HCT116 (cell line): ENCODE measurements around the gene KCNH2. TPM values are rescaled to one million over a fixed set of nuclear protein-coding genes. Genes with fewer than 3 reads are reported as not detected.

Experiments
- ATAC-seq: fragments of 200-7000 bp; cut with Tn5 transposase; 2 replicates; pipeline ENCODE4 v1.9.1; 2020; ENCODE audit warnings: mild to moderate bottlenecking, moderate library complexity
- BruUV-seq: library from RNA; stranded (reverse); fragments of 400-500 nt; replicated peaks from 2 replicates; lab custom pipeline; 2021; lab: Mats Ljungman, UMichigan
- CTCF ChIA-PET: fragments of 300-600 bp; sonication (Branson Sonifier 250); formaldehyde crosslinking; loops from one replicate; lab custom pipeline; 2021; ENCODE audit warnings: antibody characterized with exemption; lab: Charles Lee
- POLR2A ChIA-PET: fragments of 300-600, 350-600 bp; sonication (Branson Sonifier 250); formaldehyde crosslinking; loops from one replicate; lab custom pipeline; 2021; ENCODE audit warnings: antibody characterized with exemption; lab: Charles Lee
- RAD21 ChIA-PET, 2 experiments: fragments of 300-600 bp; sonication (Branson Sonifier 250); formaldehyde crosslinking; loops; one replicate each; lab custom pipeline; 2023; ENCODE audit warnings: low total read pairs in 2 of 2; ENCODE audit not compliant: uncharacterized antibody in 2 of 2, unreplicated experiment in 2 of 2, low non-redundant PET in 1 of 2; lab: Charles Lee
- DNase-seq: peaks from one replicate; pipeline ENCODE4 v3.0.0-alpha.2; 2010; ENCODE audit warnings: low read depth, low spot score
- H2AFZ ChIP-seq: fragments of 200-600 bp; shearing (Covaris generic), sonication (generic); 2 replicates; pipeline ENCODE4 v1.6.1; 2017; ENCODE audit warnings: low read depth, mixed run types, mixed read lengths, antibody characterized with exemption, low read length; ENCODE audit not compliant: poor library complexity, severe bottlenecking
- H3K27ac ChIP-seq: 2 replicates; pipeline ENCODE4 v1.5.1; 2012; ENCODE audit warnings: low read depth, low read length
- H3K27me3 ChIP-seq: fragments of 200-600 bp; sonication (generic); 2 replicates; pipeline ENCODE4 v1.6.1; 2016; ENCODE audit warnings: mixed run types, low read length, mixed read lengths; ENCODE audit not compliant: insufficient read depth
- H3K36me3 ChIP-seq, 2 experiments: fragments of 200-500 bp in 1 of 2; fragments of 200-600 bp in 1 of 2; sonication (Bioruptor generic) in 1 of 2; sonication (generic) in 1 of 2; 2 replicates each; pipeline versions ENCODE4 v1.5.1 to v1.6.1; 2014 to 2016; ENCODE audit warnings: low read length in 2 of 2, inconsistent platforms in 1 of 2, mixed read lengths in 1 of 2, mixed run types in 1 of 2; ENCODE audit not compliant: insufficient read depth in 2 of 2, control insufficient read depth in 1 of 2
- H3K4me1 ChIP-seq, 2 experiments: fragments of 200-600 bp in 1 of 2; sonication (generic) in 1 of 2; 2 replicates each; pipeline versions ENCODE4 v1.5.1 to v1.6.1; 2012 to 2017; ENCODE audit warnings: low read length in 2 of 2, inconsistent platforms in 1 of 2, mild to moderate bottlenecking in 1 of 2, mixed read lengths in 1 of 2, mixed run types in 1 of 2, moderate library complexity in 1 of 2; ENCODE audit not compliant: insufficient read depth in 2 of 2, control insufficient read depth in 1 of 2
- H3K4me2 ChIP-seq: fragments of 200-600 bp; sonication (generic); 2 replicates; pipeline ENCODE4 v1.6.1; 2017; ENCODE audit warnings: mixed run types, low read length, mixed read lengths
- H3K4me3 ChIP-seq, 2 experiments: fragments of 200-600 bp in 1 of 2; sonication (generic) in 1 of 2; replicated peaks in 1 of 2; 2 replicates each; pipeline ENCODE4 v1.5.1; 2011 to 2016; ENCODE audit warnings: low read length in 2 of 2, control low read depth in 1 of 2, low read depth in 1 of 2, mild to moderate bottlenecking in 1 of 2, mixed read lengths in 1 of 2, mixed run types in 1 of 2
- H3K79me2 ChIP-seq: fragments of 200-600 bp; sonication (generic); 2 replicates; pipeline ENCODE4 v1.6.1; 2017; ENCODE audit warnings: mild to moderate bottlenecking, mixed run types, low read length, moderate library complexity, mixed read lengths; ENCODE audit not compliant: insufficient read depth
- H3K9ac ChIP-seq: fragments of 200-600 bp; sonication (generic); 2 replicates; pipeline ENCODE4 v1.6.1; 2016; ENCODE audit warnings: low read length, mixed read lengths
- H3K9me2 ChIP-seq: fragments of 200-600 bp; sonication (generic), shearing (Covaris generic); 2 replicates; pipeline ENCODE4 v1.6.1; 2017; ENCODE audit warnings: mixed run types, mild to moderate bottlenecking, moderate library complexity; ENCODE audit not compliant: insufficient read depth
- H3K9me3 ChIP-seq, 2 experiments: fragments of 200-500 bp in 1 of 2; fragments of 200-600 bp in 1 of 2; sonication (Bioruptor generic) in 1 of 2; sonication (generic) in 1 of 2; 2 replicates each; pipeline ENCODE4 v1.6.1; 2014 to 2017; ENCODE audit warnings: low read length in 2 of 2, mixed read lengths in 2 of 2, inconsistent platforms in 1 of 2, low read depth in 1 of 2, mild to moderate bottlenecking in 1 of 2, mixed run types in 1 of 2, moderate library complexity in 1 of 2; ENCODE audit not compliant: control insufficient read depth in 1 of 2, insufficient read depth in 1 of 2
- H4K20me1 ChIP-seq: fragments of 200-600 bp; sonication (generic), shearing (Covaris generic); 2 replicates; pipeline ENCODE4 v1.6.1; 2017; ENCODE audit warnings: mixed run types, mild to moderate bottlenecking, moderate library complexity; ENCODE audit not compliant: insufficient read depth
- CBX3 ChIP-seq: IDR thresholded peaks from 2 replicates; pipeline ENCODE4 v1.6.1; 2012; ENCODE audit warnings: low read depth
- CEBPB ChIP-seq: IDR thresholded peaks from 2 replicates; pipeline ENCODE4 v1.6.1; 2012; ENCODE audit warnings: low read depth
- CTCF ChIP-seq, 3 experiments: fragments of 200-600 bp in 1 of 3; sonication (generic) in 1 of 3; IDR thresholded peaks in 2 of 3; conservative IDR thresholded peaks in 1 of 3; 2 replicates each; pipeline ENCODE4 v1.5.1; 2012 to 2017; ENCODE audit warnings: low read depth in 2 of 3, low read length in 2 of 3, antibody characterized with exemption in 1 of 3, borderline replicate concordance in 1 of 3, control low read depth in 1 of 3, mild to moderate bottlenecking in 1 of 3, mixed read lengths in 1 of 3, mixed run types in 1 of 3, moderate library complexity in 1 of 3; ENCODE audit not compliant: insufficient read depth in 1 of 3
- EGR1 ChIP-seq: IDR thresholded peaks from 2 replicates; pipeline ENCODE4 v1.6.1; 2012; ENCODE audit warnings: low read depth
- ELF1 ChIP-seq: IDR thresholded peaks from 2 replicates; pipeline ENCODE4 v1.6.1; 2012; ENCODE audit warnings: low read depth, borderline replicate concordance
- JUND ChIP-seq: IDR thresholded peaks from 2 replicates; pipeline ENCODE4 v1.6.1; 2012
- ZBTB33 ChIP-seq: IDR thresholded peaks from 2 replicates; pipeline ENCODE4 v1.6.1; 2011; ENCODE audit warnings: mild to moderate bottlenecking, low read length, moderate library complexity; ENCODE audit not compliant: insufficient replicate concordance; ENCODE audit errors: extremely low read depth
- ZNF274 ChIP-seq: fragments of 200-500 bp; sonication (Bioruptor generic); IDR thresholded peaks from 2 replicates; pipeline ENCODE4 v1.6.1; 2014; ENCODE audit warnings: mild to moderate bottlenecking, low read depth, low read length, inconsistent platforms
- intact Hi-C: fragments of 100-400 bp; cut with micrococcal nuclease; formaldehyde crosslinking; loops from 2 replicates; pipeline ENCODE4 v1.10.0; 2022
- total RNA-seq: library from RNA; stranded (reverse); gene quantifications from one replicate; pipeline ENCODE4 v1.2.1, GENCODE V29; 2021; ENCODE audit not compliant: unreplicated experiment

KCNH2 gene
- total RNA-seq, 1 experiment from 2014 or later, result 9.7 TPM

- no peak overlapping the region for H3K4me2 ChIP-seq
- H3K9ac ChIP-seq, result no peak overlapping the region
- TF ChIP-seq JUND, result no peak
- no peak for TF ChIP-seq CEBPB
- TF ChIP-seq CBX3, result no peak
- H2AFZ ChIP-seq, result no peak overlapping the region
- no peak overlapping the region for H3K4me3 ChIP-seq
- DNase-seq (no peak), ATAC-seq (no peak)
- ChIA-PET CTCF (no interaction called here), POLR2A (no interaction called here), RAD21 (no interaction called here)
- BruUV-seq, result no TSS peak
- no peak overlapping the region for H3K27ac ChIP-seq
- H3K27me3 ChIP-seq, result no peaks in the 10 kb centered on the region
- no peaks in the 10 kb centered on the region for H3K9me2 ChIP-seq
- intact Hi-C loops, result no loop called here
- no peaks in the 10 kb centered on the region for H3K79me2 ChIP-seq
- H3K36me3 ChIP-seq, result no peaks in the 10 kb centered on the region
- no peaks in the 10 kb centered on the region for H3K9me3 ChIP-seq
- peaks cover 3 to 11% of the 10 kb centered on the region in 2 experiments; a peak in 1 of 4 replicates for H3K4me1 ChIP-seq
- no peaks in the 10 kb centered on the region for H4K20me1 ChIP-seq
These were observed 36.6 kb downstream of the KCNH2 start for GRCh38 chr7:150941351-150942000.

GRCh38 chr7:150940431-150941102, 37.6 kb downstream of the KCNH2 start:
- H3K79me2 ChIP-seq, result no peaks in the 10 kb centered on the region
- no peak overlapping the region for H3K4me3 ChIP-seq
- no peaks in the 10 kb centered on the region for H3K27me3 ChIP-seq
- ChIA-PET POLR2A (no interaction called here), CTCF (no interaction called here), RAD21 (no interaction called here)
- no peaks in the 10 kb centered on the region for H3K9me2 ChIP-seq
- DNase-seq (no peak), ATAC-seq (no peak)
- H3K27ac ChIP-seq, result no peak overlapping the region
- peaks cover 3 to 11% of the 10 kb centered on the region in 2 experiments; a peak in 1 of 4 replicates for H3K4me1 ChIP-seq
- TF ChIP-seq CTCF (IDR thresholded peaks at IDR 0.05 in 2 of 3, conservative IDR thresholded peaks at IDR 0.05 in 1 of 3; ENCODE audit: borderline replicate concordance in 1 of 3, insufficient read depth in 1 of 3, low read depth in 2 of 3, low read length in 2 of 3) (no peak), EGR1 (no peak), ELF1 (no peak), ZNF274 (no peak), ZBTB33 (no peak)
- intact Hi-C loops, result no loop called here
- no peak overlapping the region for H3K9ac ChIP-seq
- BruUV-seq, result no TSS peak
- no peak overlapping the region for H3K4me2 ChIP-seq
- no peaks in the 10 kb centered on the region for H3K36me3 ChIP-seq
- no peak overlapping the region for H2AFZ ChIP-seq
- no peaks in the 10 kb centered on the region for H4K20me1 ChIP-seq
- H3K9me3 ChIP-seq, result no peaks in the 10 kb centered on the region
